Left lobe of liver (tissue), 2 donors: ENCODE measurements around the gene MICA. TPM values are rescaled to one million over a fixed set of nuclear protein-coding genes. Genes with fewer than 3 reads are reported as not detected.
"Not testable (repeated sequence)": the region's sequence is repeated elsewhere in the genome, so short reads cannot be mapped to it uniquely, and the experiment has no call there.

ENCODE experiments used
- ATAC-seq: fragments of 200-7000 bp; cut with Tn5 transposase; one replicate; pipeline ENCODE4 v1.9.1; 2020; ENCODE audit warnings: mild to moderate bottlenecking, moderate library complexity
- DNase-seq: peaks from one replicate; pipeline ENCODE4 v3.0.0-alpha.2; 2020; ENCODE audit warnings: low spot score
- total RNA-seq: library from RNA; stranded (reverse); gene quantifications from one replicate; pipeline ENCODE4 v1.2.1, GENCODE V29; 2021
- donor health status: DM: no; HTN: no; CAD: no; lungs with moderate emphysema.
- donor health status: DM: no; HTN: yes; CAD: no.

The MICA gene
- total RNA-seq, 1 donor from 2014 or later: 6.3 TPM

DNA sequence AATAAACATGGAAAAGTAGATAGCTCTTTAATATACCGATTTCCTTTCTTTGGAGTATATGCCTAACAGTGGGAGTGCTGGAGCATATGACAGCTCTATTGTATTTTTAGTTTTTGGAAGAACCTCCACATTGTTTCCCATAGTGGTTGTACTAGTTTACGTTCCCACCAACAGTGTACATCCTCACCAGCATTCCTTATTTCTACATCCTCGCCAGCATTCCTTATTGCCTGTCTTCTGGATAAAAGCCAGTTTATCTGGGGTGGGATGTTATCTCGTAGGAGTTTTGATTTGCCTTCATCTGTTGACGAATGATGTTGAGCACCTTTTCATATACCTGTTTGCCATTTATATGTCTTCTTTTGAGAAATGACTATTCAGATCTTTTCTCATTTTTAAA, 2.6 kb downstream of the MICA start:
- no peak for DNase-seq
- ATAC-seq: no peak

DNA sequence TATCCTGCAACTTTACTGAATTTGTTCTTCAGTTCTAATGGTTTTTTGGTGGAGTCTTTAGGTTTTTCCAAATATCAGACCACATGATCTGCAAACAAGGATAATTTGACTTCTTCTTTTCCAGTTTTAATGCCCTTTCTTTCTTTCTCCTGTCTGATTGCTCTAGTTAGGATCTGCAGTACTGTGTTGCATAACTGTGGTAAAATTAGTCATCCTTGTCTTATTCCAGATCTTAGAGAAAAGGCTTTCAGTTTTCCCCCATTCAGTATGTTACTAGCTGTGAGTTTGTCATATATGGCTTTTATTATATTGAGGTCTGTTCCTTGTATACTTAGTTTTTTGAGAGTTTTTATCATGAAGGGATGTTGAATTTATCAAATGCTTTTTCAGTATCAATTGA, 4.3 kb downstream of the MICA start:
- no peak for DNase-seq
- ATAC-seq: no peak

DNA sequence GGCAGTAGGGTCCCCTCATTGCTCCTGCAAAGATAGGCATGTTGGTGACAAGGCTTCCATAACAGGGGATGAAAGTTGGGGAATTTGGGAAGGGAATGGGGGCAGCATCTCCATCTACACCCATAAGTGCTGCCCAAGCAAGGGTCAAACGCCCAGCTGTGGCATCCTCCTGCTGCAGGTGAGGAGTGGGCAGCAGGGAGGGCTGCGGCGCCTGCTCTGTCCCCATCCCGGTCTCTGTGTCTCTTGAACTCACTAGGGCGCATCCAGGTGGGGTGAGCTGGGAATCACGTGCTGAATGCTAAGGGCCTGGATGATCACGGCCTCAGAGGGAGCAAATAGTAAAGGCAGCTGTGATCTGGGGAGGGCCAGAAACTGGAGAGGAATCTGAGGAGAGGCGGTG, 9.1 kb downstream of the MICA start:
- no peak for ATAC-seq
- no peak for DNase-seq

DNA sequence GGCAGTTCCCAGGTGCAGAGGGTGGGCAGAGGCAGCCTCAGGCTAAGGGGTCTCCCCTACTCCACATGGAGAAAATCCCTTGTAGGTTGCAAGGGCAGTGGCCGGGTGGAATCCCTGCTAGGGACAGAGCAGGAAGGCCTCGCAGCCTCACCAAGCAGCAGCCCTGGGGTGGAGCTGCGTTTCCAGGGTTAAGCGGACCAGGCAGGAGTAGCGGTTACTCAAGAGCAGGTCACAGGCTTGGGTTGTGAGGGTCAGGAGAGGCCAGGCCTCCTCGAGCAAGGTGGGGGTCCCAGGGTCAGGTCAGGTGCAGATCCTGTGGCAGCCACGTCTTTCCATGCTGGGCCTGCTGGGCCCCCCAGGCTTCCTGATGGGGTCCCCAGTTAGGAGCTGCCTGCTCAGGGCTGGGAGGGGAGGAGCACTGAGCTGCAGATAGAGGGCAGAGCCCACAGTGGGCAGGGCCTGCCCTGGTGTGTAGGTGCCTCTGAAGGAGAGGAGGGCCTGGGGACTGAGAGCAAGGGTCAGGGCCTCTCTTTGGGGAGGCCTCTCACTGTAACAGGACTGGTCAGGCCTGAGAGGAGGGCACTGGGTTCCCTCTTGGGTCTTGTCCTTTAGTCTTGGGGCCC, 10.9 kb downstream of the MICA start:
- not testable (repeated sequence) for ATAC-seq, DNase-seq

DNA sequence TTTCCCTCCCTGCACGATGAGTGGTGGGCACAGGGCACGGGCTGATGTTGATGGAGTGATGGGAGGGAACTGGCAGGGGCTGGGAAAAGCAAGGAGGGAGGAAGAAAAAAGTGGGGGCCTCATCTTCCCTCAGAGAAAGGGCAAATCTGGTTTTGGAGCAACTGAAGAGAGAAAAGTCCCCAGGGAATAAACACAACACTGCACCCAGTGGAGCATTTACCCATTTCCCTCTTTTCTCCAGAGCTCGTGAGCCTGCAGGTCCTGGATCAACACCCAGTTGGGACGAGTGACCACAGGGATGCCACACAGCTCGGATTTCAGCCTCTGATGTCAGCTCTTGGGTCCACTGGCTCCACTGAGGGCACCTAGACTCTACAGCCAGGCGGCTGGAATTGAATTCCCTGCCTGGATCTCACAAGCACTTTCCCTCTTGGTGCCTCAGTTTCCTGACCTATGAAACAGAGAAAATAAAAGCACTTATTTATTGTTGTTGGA, 11.4 kb downstream of the MICA start:
- no peak for DNase-seq

DNA sequence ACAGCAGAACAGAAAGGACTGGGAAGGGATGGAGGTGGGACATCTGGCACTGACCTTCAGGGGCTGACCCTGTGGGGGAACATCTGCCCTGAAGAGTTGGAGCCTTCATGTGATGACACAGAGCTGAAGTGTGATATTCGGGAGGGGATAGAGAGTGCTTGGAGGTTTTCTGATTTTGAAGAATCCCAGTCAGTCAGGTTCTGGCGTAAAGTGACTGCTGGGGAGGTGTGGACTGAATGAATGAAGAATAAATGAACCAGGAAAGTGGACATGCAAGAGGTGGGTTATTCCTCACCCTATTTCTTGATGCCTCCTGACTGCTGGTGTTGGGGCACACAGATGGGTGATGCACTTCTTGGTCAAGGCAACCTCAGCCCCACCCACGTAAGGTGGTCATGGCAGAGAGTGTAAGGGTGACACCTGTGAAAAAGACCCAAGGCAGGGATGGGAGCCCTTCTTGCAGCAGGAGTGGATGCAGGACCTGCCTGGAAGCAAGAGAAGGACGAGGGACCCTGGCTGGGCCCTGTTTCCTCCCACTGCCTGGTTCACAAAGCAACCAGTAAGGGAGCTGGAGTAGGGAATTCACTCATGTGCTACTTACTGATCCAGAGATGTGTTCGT, 13.1 kb downstream of the MICA start:
- no peak for ATAC-seq

More for the DNA sequence above, 11.4 kb downstream of the MICA start:
- no peak for ATAC-seq

DNA sequence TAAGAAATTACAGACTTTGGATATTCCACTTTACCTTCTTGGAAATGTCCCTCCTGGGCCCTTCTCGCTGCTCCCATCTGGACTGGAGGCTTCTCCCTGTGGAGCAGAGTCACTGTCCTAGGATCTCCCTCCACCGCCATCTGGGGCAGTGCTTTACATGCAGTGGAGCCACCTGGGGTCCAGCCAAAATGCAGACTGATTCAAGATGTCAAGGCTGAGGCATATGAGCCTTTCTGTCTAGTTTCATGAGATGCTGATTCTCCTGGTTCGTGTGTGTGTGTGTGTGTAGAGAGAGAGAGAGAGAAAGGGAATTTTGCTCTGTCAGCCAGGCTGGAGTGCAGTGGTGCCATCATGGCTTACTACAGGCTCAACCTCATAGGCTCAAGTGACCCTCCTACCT, 14.9 kb downstream of the MICA start:
- ATAC-seq: no peak
- DNase-seq: no peak

More for the DNA sequence above, 13.1 kb downstream of the MICA start:
- DNase-seq: no peak

DNA sequence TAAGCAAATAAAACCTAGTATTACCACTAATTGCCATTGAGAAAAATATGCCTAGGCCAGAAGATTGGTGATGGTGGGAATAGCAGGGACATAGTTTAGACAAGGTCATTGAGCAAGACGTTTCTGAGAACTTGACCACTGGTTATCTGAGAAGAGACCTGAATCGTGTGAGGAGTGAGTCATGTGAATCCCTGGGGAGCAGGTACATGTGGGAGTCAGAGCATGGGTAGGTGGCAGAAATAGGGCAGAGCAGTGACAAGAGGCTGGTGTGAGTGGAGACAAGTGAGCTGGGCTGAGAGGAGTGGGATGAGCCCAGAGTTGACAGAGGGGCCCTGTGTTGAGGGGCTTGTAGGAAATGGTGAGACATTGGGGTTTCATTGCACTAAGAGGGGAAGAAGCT, 16.4 kb downstream of the MICA start:
- ATAC-seq: no peak

DNA sequence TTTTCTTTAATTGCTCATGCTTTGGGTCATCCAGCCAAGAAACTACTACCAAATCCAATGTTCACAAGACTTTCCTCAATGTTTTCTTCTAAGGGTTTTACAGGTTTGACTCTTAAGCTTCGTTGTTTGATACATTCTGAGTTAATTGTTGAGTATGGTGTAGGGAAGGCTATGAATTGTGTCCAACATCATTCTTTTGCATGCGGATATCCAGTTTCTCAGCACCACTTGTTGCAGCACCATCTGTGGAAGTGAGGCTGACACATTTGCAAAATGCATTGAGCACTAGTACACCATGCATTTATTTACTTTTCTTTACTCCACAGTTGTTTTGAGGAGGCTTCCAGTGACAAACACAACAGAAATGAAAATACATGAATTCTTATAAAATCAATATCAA, 17.2 kb downstream of the MICA start:
- no peak for DNase-seq
- ATAC-seq: no peak

More for the DNA sequence above, 16.4 kb downstream of the MICA start:
- no peak for DNase-seq

DNA sequence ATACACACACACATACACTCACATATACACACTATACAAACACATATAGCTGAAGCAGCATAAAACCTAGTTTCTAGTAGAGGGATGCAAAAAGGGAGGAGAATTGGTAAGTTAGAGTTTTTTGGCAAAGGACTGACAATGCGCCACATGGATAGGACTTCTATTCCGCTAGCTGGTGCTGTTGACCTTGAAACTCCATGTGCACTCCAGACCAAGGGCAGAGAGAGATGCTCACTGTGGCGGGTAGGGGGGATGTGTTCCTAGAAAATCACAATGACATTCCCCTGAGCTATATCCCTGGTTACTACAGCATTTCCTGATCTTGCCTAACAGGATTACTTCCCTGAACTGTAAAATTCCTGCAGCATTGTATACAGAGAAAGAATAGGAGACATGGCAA, 19.2 kb downstream of the MICA start:
- no peak for ATAC-seq
- no peak for DNase-seq

DNA sequence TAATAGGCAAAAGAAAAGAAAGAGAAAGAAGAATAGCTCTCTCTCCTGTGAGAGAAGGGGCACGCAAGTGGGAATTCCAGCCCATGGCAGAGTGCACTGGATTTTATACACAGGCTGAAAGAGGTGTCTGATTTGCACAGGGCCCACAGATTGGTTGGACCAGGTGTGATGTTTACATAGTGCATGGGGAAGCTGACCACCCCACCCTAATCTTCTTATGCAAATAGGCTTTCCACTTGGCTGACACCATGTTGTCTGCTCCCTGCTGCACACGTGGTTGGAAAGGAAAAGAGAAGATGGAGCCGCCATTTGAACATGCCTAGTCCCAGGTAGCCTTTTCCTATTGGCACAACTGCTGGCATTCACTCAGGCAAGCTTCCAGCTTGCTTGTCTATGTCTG, 20.2 kb downstream of the MICA start:
- DNase-seq (no peak), ATAC-seq (no peak)

DNA sequence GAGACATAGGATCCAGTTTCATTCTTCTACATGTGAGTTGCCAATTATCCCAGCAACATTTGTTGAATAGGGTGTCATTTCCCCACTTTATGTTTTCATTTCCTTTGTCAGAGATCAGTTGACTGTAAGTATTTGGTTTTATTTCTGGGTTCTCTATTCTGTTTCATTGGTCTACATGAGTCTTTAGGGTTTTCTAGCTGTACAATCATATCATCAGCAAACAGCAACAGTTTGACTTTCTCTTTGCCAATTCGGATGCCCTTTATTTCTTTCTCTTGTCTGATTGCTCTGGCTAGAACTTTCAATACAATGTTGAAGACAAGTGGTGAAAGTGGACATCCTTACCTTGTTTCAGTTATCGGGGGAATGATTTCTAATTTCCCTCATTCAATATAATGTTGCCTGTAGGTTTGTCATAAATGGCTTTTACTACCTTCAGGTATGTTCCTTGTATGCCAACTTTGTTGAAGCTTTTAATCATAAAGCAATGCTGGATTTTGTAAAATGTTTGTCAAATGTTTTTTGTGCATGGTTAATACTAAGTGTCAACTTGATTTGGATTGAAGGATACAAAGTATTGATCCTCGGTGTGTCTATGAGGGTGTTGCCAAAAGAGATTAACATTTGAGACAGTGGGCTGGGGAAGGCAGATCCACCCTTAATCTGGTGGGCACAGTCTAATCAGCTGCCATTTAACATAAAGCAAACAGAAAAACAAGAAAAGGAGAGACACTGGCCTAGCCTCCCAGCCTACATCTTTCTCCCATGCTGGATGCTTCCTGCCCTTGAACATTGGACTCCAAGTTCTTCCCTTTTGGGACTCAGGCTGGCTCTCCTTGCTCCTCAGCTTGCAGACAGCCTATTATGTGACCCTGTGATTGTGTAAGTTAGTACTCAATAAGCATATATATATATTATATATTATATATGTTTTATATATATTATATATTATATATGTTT, 23.3 kb downstream of the MICA start:
- DNase-seq: no peak
- ATAC-seq: no peak

DNA sequence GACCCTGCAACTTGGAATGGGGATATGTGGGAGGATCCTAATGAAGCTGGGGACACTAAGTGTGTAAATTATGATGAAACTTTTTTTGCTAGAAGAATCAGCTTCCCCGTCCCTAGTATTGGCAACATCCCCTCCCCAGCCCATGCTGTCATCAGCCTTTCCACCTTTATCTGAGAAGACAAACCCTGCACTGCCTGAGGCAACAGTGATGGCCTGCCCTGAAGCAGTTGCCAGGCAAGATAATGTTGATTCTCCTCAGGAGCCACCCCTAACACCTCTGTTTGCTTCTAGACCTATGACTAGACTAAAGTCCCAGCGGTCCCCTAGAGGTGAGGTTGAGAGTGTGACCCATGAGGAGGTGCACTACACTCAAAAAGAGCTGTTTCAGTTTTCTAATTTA, 27.1 kb downstream of the MICA start:
- no peak for DNase-seq
- ATAC-seq: no peak

DNA sequence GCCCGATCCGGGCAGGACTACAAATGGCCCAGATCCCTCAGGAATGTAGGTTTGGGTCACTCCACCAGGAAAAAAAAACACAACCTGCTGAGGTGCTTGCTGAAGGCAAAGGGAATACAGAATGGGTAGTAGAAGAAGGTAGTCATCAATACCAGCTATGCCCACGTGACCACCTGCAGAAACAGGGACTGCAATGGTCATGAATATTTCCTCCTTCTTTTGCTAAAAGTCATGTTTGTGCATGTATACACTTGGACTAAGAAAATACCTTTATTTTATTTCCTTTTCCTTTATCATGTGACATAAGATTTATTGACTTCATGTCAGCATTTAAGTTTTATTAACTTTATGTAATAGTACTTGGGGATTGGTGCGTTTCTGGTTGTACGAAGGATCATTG, 31.7 kb downstream of the MICA start:
- DNase-seq, ATAC-seq: not testable (repeated sequence)

DNA sequence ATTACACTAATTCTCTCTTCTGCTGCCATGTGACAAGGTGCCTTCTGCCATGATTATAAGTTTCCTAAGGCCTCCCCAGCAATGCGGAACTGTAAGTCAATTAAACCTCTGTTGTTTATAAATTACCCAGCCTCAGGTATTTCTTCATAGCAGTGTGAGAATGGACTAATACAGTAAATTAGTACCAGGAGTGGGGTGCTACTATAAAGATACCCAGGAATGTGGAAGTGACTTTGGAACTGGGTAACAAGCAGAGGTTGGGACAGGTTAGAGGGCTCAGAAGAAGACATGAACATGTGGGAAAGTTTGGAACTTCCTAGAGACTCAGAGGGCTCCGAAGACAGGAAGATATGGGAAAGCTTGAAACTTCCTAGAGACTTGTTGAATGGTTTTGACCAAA, 34.8 kb downstream of the MICA start:
- ATAC-seq (no peak), DNase-seq (no peak)

DNA sequence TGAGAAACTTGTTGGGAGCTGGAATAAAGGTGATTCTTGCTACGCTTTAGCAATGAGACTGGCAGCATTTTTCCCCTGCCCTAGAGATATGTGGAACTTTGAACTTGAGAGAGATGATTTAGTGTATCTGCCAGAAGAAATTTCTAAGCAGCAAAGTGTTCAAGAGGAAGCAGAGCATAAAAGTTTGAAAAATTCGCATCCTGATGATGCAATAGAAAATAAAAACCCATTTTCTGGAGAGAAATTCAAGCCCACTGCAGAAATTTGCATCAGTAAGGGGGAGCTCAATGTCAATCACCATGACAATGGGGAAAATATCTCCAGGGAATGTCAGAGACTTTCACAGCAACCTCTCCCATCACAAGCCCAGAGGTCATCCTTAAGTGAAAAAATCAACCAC, 35.3 kb downstream of the MICA start:
- no peak for DNase-seq
- no peak for ATAC-seq

DNA sequence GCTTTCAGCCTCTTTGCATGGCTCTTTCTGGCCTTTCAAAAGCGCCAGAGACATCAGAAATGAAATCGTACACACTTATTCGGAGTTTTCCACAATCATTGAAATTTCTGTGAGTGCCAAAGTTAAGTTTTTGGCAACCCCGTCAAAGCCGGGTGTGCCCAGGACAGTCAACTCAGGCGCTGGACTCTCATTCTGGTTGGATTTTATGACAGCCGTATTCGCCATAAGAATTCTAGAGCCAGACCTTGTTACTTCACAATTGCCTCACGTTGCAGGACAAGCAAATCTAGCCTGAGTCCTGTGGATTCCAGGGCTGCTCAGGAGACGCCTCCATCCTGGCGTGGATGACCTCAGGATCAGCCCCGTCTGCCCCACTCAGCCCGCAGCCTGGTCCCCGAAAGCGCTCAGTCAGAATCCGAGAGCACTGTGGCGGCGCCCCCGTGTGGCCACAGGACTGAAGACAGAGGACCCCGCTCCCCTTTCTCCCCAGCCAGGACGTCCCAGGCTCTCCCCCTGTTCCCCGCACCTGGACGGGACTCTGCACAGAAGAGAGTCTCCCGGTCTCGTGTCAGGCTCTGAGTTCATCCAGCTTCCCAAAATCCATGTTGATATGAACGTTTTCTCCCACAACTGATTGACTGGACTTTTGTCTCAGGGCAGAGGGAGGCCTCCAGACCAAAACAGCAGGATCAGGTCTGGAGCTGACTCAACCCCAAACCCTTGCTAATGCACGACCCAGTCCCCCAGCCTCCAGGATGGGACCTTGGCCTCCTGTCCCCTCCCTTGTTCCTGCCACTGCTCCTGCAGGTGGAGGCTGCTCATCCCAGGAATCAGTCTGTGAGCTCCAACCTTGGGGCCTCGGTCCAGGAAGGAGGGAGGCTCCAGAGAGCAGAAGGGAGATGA, 38.2 kb downstream of the MICA start:
- peak; percentile 99 for ATAC-seq

DNA sequence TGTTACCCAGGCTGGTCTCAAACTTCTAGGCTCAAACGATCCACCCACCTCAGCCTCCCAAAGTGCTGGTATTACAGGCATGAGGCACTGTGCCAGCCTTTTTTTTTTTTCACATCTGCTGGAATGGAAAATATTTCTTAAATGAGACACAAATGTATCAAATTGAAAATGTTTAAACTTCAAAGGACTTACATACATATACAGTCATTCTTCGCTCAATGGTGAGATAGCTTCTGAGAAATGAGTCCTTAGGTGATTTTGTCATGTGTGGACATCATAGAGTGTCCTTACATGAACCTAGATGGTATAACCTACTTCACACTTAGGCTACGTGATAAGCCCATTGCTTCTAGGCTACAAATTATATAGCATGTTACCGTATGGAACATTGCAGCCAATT, 43.1 kb downstream of the MICA start:
- DNase-seq (no peak), ATAC-seq (no peak)

More for the DNA sequence above, 38.2 kb downstream of the MICA start:
- peak; percentile 75 for DNase-seq

DNA sequence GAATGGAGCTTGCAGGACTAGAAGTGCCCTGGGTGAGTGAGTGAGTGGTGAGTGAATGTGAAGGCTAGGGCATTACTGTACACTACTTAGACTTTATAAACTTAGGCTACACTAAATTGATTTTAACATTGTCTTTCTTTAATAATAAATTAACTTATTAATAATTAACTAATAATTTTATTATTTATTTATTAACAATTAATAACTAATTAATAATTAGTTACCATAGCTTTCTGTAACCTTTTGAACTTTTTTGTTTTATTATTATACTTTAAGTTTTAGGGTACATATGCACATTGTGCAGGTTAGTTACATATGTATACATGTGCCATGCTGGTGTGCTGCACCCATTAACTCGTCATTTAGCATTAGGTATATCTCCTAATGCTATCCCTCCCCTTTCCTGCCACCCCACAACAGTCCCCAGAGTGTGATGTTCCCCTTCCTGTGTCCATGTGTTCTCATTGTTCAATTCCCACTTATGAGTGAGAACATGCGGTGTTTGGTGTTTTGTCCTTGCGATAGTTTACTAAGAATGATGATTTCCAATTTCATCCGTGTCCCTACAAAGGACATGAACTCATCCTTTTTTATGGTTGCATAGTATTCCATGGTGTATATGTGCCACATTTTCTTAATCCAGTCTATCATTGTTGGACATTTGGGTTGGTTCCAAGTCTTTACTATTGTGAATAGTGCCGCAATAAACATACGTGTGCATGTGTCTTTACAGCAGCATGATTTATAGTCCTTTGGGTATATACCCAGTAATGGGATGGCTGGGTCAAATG, 43.8 kb downstream of the MICA start:
- DNase-seq, ATAC-seq: not testable (repeated sequence)

DNA sequence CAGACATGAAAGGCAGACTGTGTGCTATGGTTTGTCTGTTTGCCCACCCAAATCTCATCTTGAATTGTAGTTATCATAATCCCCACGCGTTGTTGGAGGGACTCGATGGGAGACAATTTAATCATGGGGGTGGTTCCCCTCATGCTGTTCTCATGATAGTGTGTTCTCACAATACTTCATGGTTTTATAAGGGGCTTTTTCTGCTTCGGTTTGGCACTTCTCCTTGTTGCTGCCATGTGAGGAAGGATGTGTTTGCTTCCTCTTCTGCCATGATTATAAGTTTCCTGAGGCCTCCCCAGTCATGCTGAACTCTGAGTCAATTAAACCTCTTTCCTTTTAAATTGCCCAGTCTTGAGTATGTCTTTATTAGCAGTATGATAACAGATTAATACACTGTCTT, 47.4 kb downstream of the MICA start:
- no peak for ATAC-seq
- DNase-seq: no peak
